Stimulated activated CD8-positive, alpha-beta memory T cell treated with anti-CD3 and anti-CD28 coated beads, Interleukin-2, amount 100 ng/mL, for 1 hour (primary cell): ENCODE results near the gene SPRYD7.
"Not testable (repeated sequence)": the region's sequence is repeated elsewhere in the genome, so short reads cannot be mapped to it uniquely, and the experiment has no call there.

ENCODE experiments used
- DNase-seq, 2 donors: peaks; one replicate each; pipeline ENCODE4 v3.0.0-alpha.2; 2020; ENCODE audit warnings: low read depth in 2 of 2

The SPRYD7 gene

GRCh38 chr13:49936075-49936967 lies at the start of gene SPRYD7:
Gene SPRYD7 (minus strand): TSS chr13:49936340. CDS start chr13:49936235, 105 bp downstream.
- DNase-seq, result peak; percentile 86 to 90

- no peak for DNase-seq
These were observed 49.0 kb upstream of the SPRYD7 start for GRCh38 chr13:49985129-49985528.

- DNase-seq, result no peak
These were observed 44.1 kb upstream of the SPRYD7 start for GRCh38 chr13:49980266-49980665.

- DNase-seq, result no peak
These were observed 41.9 kb upstream of the SPRYD7 start for GRCh38 chr13:49977992-49978391.

GRCh38 chr13:49976314-49977258 lies 40.4 kb upstream of the SPRYD7 start:
- DNase-seq, result peak; percentile 44 to 67

GRCh38 chr13:49975826-49976225 lies 39.7 kb upstream of the SPRYD7 start:
- no peak for DNase-seq

GRCh38 chr13:49972709-49973108 lies 36.6 kb upstream of the SPRYD7 start:
- DNase-seq, result no peak

GRCh38 chr13:49967456-49967855 lies 31.3 kb upstream of the SPRYD7 start:
- no peak for DNase-seq

- no peak for DNase-seq
These were observed 22.2 kb upstream of the SPRYD7 start for GRCh38 chr13:49958321-49958720.

- DNase-seq, result no peak
These were observed 20.0 kb upstream of the SPRYD7 start for GRCh38 chr13:49956131-49956530.

- no peak for DNase-seq
These were observed 18.7 kb upstream of the SPRYD7 start for GRCh38 chr13:49954674-49955455.

GRCh38 chr13:49953560-49953959 lies 17.4 kb upstream of the SPRYD7 start:
- no peak for DNase-seq

GRCh38 chr13:49951754-49952535 lies 15.8 kb upstream of the SPRYD7 start:
- no peak for DNase-seq

- not testable (repeated sequence) for DNase-seq
These were observed 12.7 kb upstream of the SPRYD7 start for GRCh38 chr13:49948777-49949270.

GRCh38 chr13:49939321-49939720 lies 3.2 kb upstream of the SPRYD7 start:
- DNase-seq, result no peak

GRCh38 chr13:49938921-49939320 lies 2.8 kb upstream of the SPRYD7 start:
- DNase-seq, result no peak

- DNase-seq, result no peak
These were observed 2.2 kb upstream of the SPRYD7 start for GRCh38 chr13:49938314-49938713.

- DNase-seq, result no peak
These were observed 781 bp upstream of the SPRYD7 start for GRCh38 chr13:49936968-49937273.

- DNase-seq, result peak; percentile 0 to 4
These were observed 717 bp downstream of the SPRYD7 start for GRCh38 chr13:49935171-49936074.

GRCh38 chr13:49933511-49933910 lies 2.6 kb downstream of the SPRYD7 start:
- DNase-seq, result no peak
